ENCODE data around the gene SELENON.

DNA sequence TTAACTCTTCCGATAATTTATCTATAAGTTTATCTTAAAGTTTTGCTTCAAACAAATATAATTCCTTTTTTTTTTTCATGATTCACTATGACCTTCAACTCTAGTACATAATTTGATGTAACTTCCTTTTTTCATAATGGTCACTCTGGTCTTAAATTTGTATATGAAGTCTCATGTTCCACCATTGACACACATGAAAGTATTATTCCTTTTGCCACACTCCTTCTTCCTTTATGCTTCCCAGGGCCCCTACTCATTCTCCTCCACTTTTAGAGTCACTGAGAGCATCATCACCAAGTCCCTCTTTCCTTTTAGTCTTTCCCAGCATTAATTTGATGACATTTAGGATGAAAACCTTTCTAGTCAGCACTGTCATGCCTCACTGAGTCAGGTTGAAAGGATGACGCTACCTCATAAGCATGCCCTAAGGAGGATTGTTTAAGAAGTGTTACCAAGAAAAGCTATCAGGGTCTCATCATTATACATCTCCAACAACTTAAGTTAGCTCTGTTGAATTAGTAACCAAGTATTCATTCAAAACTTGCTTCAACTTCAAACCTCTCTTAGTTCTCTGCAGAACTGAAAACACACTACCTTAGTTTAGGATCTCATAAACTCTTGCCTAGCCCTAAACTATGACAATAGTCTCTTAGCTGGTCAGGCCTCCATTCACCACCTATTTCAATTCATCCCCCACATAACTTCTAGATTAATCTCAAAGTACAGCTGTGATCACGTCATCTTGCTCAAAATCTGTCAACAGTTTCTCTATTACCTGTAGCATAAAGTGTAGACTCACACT lies 44.7 kb downstream of the SELENON start:
- TF ChIP-seq, protein P1, sequence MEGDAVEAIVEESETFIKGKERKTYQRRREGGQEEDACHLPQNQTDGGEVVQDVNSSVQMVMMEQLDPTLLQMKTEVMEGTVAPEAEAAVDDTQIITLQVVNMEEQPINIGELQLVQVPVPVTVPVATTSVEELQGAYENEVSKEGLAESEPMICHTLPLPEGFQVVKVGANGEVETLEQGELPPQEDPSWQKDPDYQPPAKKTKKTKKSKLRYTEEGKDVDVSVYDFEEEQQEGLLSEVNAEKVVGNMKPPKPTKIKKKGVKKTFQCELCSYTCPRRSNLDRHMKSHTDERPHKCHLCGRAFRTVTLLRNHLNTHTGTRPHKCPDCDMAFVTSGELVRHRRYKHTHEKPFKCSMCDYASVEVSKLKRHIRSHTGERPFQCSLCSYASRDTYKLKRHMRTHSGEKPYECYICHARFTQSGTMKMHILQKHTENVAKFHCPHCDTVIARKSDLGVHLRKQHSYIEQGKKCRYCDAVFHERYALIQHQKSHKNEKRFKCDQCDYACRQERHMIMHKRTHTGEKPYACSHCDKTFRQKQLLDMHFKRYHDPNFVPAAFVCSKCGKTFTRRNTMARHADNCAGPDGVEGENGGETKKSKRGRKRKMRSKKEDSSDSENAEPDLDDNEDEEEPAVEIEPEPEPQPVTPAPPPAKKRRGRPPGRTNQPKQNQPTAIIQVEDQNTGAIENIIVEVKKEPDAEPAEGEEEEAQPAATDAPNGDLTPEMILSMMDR (IDR thresholded peaks at IDR 0.05), result no peak
- no peak for TF ChIP-seq POLR2A (IDR thresholded peaks at IDR 0.05)
